Measurements from ENCODE around the gene COL17A1.

Gene COL17A1

GRCh38 chr10:104049504-104050250 is 36.0 kb downstream of the COL17A1 start:
- no peaks in the 10 kb centered on the region for H3K36me3 Mint-ChIP-seq (ENCODE audit: low read depth)
- H3K27ac Mint-ChIP-seq: no peak overlapping the region
- H3K4me1 Mint-ChIP-seq (ENCODE audit: low read depth): peaks cover 5% of the 10 kb centered on the region
- no peak overlapping the region for H3K4me3 Mint-ChIP-seq
- DNase-seq: no peak
- no peaks in the 10 kb centered on the region for H3K9me3 Mint-ChIP-seq
- no peaks in the 10 kb centered on the region for H3K27me3 Mint-ChIP-seq

GRCh38 chr10:104046651-104047050 is 39.0 kb downstream of the COL17A1 start:
- Mint-ChIP-seq H3K4me3 (no peak overlapping the region), H3K36me3 (ENCODE audit: low read depth) (no peaks in the 10 kb centered on the region), H3K27me3 (no peaks in the 10 kb centered on the region), H3K27ac (no peak overlapping the region), H3K4me1 (ENCODE audit: low read depth) (peaks cover 5% of the 10 kb centered on the region), H3K9me3 (no peaks in the 10 kb centered on the region)
- no peak for DNase-seq

- Mint-ChIP-seq H3K36me3 (ENCODE audit: low read depth) (no peaks in the 10 kb centered on the region), H3K27ac (no peak overlapping the region), H3K27me3 (no peaks in the 10 kb centered on the region), H3K4me1 (ENCODE audit: low read depth) (peaks cover 5% of the 10 kb centered on the region), H3K9me3 (no peaks in the 10 kb centered on the region), H3K4me3 (no peak overlapping the region)
- no peak for DNase-seq
Observed at GRCh38 chr10:104045151-104046089, 40.3 kb downstream of the COL17A1 start.

- Mint-ChIP-seq H3K4me1 (ENCODE audit: low read depth) (no peaks in the 10 kb centered on the region), H3K27ac (no peak overlapping the region), H3K4me3 (no peak overlapping the region), H3K36me3 (ENCODE audit: low read depth) (no peaks in the 10 kb centered on the region), H3K9me3 (no peaks in the 10 kb centered on the region), H3K27me3 (no peaks in the 10 kb centered on the region)
- no peak for DNase-seq
Observed at GRCh38 chr10:104043854-104044253, 41.8 kb downstream of the COL17A1 start.

GRCh38 chr10:104043185-104043830 is 42.4 kb downstream of the COL17A1 start:
- H3K9me3 Mint-ChIP-seq: no peaks in the 10 kb centered on the region
- H3K27me3 Mint-ChIP-seq: no peaks in the 10 kb centered on the region
- H3K27ac Mint-ChIP-seq: no peak overlapping the region
- no peaks in the 10 kb centered on the region for H3K4me1 Mint-ChIP-seq (ENCODE audit: low read depth)
- H3K36me3 Mint-ChIP-seq (ENCODE audit: low read depth): no peaks in the 10 kb centered on the region
- H3K4me3 Mint-ChIP-seq: no peak overlapping the region
- DNase-seq: no peak

- no peaks in the 10 kb centered on the region for H3K27me3 Mint-ChIP-seq
- no peak overlapping the region for H3K4me3 Mint-ChIP-seq
- no peaks in the 10 kb centered on the region for H3K9me3 Mint-ChIP-seq
- no peaks in the 10 kb centered on the region for H3K4me1 Mint-ChIP-seq (ENCODE audit: low read depth)
- H3K27ac Mint-ChIP-seq: no peak overlapping the region
- DNase-seq: no peak
- H3K36me3 Mint-ChIP-seq (ENCODE audit: low read depth): no peaks in the 10 kb centered on the region
Observed at GRCh38 chr10:104041891-104042535, 43.7 kb downstream of the COL17A1 start.

- H3K4me1 Mint-ChIP-seq (ENCODE audit: low read depth): no peaks in the 10 kb centered on the region
- H3K4me3 Mint-ChIP-seq: no peak overlapping the region
- H3K9me3 Mint-ChIP-seq: no peaks in the 10 kb centered on the region
- no peaks in the 10 kb centered on the region for H3K27me3 Mint-ChIP-seq
- H3K36me3 Mint-ChIP-seq (ENCODE audit: low read depth): no peaks in the 10 kb centered on the region
- no peak overlapping the region for H3K27ac Mint-ChIP-seq
- DNase-seq: no peak
Observed at GRCh38 chr10:104040862-104041789, 44.6 kb downstream of the COL17A1 start.

GRCh38 chr10:104040382-104040781 is 45.3 kb downstream of the COL17A1 start:
- DNase-seq: no peak
- H3K27me3 Mint-ChIP-seq: no peaks in the 10 kb centered on the region
- H3K27ac Mint-ChIP-seq: no peak overlapping the region
- no peaks in the 10 kb centered on the region for H3K36me3 Mint-ChIP-seq (ENCODE audit: low read depth)
- no peak overlapping the region for H3K4me3 Mint-ChIP-seq
- no peaks in the 10 kb centered on the region for H3K4me1 Mint-ChIP-seq (ENCODE audit: low read depth)
- H3K9me3 Mint-ChIP-seq: no peaks in the 10 kb centered on the region

- no peaks in the 10 kb centered on the region for H3K9me3 Mint-ChIP-seq
- DNase-seq: no peak
- H3K4me3 Mint-ChIP-seq: no peak overlapping the region
- H3K27ac Mint-ChIP-seq: no peak overlapping the region
- H3K27me3 Mint-ChIP-seq: no peaks in the 10 kb centered on the region
- no peaks in the 10 kb centered on the region for H3K36me3 Mint-ChIP-seq (ENCODE audit: low read depth)
- no peaks in the 10 kb centered on the region for H3K4me1 Mint-ChIP-seq (ENCODE audit: low read depth)
Observed at GRCh38 chr10:104038958-104039752, 46.5 kb downstream of the COL17A1 start.

- Mint-ChIP-seq H3K9me3 (no peaks in the 10 kb centered on the region), H3K27ac (no peak overlapping the region), H3K4me1 (ENCODE audit: low read depth) (no peaks in the 10 kb centered on the region), H3K4me3 (no peak overlapping the region), H3K36me3 (ENCODE audit: low read depth) (peaks cover 2% of the 10 kb centered on the region), H3K27me3 (no peaks in the 10 kb centered on the region)
- DNase-seq: no peak
Observed at GRCh38 chr10:104038537-104038936, 47.1 kb downstream of the COL17A1 start.

GRCh38 chr10:104037261-104037951 is 48.3 kb downstream of the COL17A1 start:
- Mint-ChIP-seq H3K36me3 (ENCODE audit: low read depth) (peaks cover 5% of the 10 kb centered on the region), H3K27ac (no peak overlapping the region), H3K4me3 (no peak overlapping the region), H3K27me3 (no peaks in the 10 kb centered on the region), H3K9me3 (no peaks in the 10 kb centered on the region), H3K4me1 (ENCODE audit: low read depth) (no peaks in the 10 kb centered on the region)
- DNase-seq: no peak

GRCh38 chr10:104036518-104037260 is 49.0 kb downstream of the COL17A1 start:
- no peak overlapping the region for H3K4me3 Mint-ChIP-seq
- no peak for DNase-seq
- no peak overlapping the region for H3K27ac Mint-ChIP-seq
- no peaks in the 10 kb centered on the region for H3K9me3 Mint-ChIP-seq
- no peaks in the 10 kb centered on the region for H3K4me1 Mint-ChIP-seq (ENCODE audit: low read depth)
- no peaks in the 10 kb centered on the region for H3K27me3 Mint-ChIP-seq
- H3K36me3 Mint-ChIP-seq (ENCODE audit: low read depth): peaks cover 10% of the 10 kb centered on the region

Measured in activated T-cell treated with anti-CD3 and anti-CD28 coated beads, Interleukin-2, amount 50 U/mL, for 24 hours (primary cell).